A172 (cell line): Measurements from ENCODE around the gene FGF4. TPM values are rescaled to one million over a fixed set of nuclear protein-coding genes. Genes with fewer than 3 reads are reported as not detected.

Experiments
- DNase-seq: peaks from one replicate; pipeline ENCODE4 v3.0.0-alpha.2; 2015; ENCODE audit warnings: low spot score
- total RNA-seq: library from RNA; depleted of rRNA; stranded (reverse); fragments of >200 nt; shearing (Covaris generic); gene quantifications from 2 replicates; pipeline ENCODE4 v1.2.3, GENCODE V29; 2014; rRNA removed

FGF4 gene
- total RNA-seq, 1 experiment from 2014 or later = not detected

DNA sequence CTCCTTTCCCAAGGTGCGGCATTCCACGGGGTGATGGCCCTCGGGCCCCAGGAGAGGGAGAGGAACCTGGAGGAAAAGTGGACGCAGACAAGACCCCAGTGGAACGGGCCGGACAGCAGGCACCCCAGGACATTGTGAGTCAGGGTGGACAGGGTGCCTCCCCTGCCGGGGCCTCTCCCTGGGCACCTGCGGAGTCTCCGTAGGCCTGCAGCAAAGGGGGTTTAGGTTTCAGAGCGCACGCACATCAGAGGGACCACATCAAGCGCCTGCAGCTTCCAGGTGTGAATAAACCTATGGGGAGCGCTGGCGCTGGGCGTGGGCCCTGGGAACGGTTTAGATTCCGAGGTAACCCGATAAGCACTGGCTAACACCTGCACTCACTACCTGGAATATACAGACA is 48.7 kb downstream of the FGF4 start:
- no peak for DNase-seq

DNA sequence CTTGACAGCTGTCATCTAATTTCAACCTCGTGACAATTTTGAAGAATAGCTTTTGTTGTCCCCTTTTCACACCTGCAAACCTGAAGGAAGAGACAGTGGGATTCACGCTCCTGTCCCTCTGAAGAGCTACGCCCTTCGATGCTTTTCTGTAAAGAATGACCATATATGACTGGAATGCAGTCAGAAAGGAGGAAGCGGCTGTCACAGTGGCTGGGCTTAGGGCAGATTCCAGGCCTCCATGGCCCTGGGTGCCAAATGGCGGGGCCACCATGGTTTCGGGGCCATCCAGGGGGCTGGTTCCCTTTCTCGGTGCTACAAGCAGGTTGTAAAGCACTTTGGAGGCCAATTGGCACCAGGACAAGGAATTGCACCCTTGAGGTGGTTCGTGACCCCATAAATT is 49.1 kb downstream of the FGF4 start:
- no peak for DNase-seq

DNA sequence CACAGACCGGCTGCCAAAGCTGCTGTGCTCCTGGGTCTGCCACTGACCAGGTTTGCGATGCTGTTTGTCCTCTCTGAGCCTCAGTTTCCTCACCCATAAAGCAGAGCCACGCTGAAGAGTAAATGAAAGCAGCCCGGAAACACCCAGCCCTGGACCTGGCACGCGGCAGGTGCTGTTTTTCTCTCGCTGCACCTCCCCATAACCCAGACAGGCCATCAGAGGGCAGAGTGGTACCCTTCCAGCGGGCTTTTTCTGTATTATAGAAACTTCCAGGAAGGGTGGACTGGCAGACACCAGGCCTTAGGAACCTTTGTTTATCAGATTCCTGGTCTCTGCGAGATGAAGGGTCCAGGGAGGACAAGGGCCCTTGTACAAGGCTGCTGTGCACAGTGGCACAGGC is 53.4 kb downstream of the FGF4 start:
- no peak for DNase-seq

DNA sequence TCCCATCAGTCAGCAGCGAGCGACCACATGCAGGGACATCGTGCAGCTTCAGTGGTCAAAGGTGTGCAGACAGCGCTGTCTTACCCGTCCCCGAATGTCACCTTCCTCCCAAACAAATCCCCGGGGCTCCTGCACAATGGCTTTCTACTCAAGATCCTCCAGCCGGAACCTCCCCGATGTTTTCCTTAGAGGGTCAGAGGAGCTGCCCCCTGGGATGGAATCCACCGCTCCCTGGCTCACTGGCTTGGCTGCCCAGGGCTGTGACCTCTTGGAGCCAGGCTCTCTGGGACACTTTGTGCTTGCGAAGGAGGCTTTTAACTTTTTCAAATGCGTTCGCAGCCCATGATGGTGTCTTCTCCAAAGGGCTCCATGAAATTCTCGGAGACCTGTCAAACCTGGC is 54.0 kb downstream of the FGF4 start:
- DNase-seq = no peak

Other genes starting within 250 kb of the FGF4 start
- 422 and 522 TPM in 2 replicates for gene CCND1, start 134.2 kb downstream of the FGF4 start, total RNA-seq
- 16.0 and 25.6 TPM in 2 replicates for gene LTO1, start 100.0 kb downstream of the FGF4 start, total RNA-seq
- not detected in 2 replicates for gene FGF19, start 71.3 kb downstream of the FGF4 start, total RNA-seq
- 0.24 TPM in 1 of 2 replicates, not detected in the other for gene FGF3, start 44.1 kb upstream of the FGF4 start, total RNA-seq